ENCODE data around the gene TMEM219.

GRCh38 chr16:30000735-30001631 lies 39.1 kb downstream of the TMEM219 start:
- TF ChIP-seq CTCF (conservative IDR thresholded peaks at IDR 0.05; ENCODE audit: low read length) (no peak), EZH2phosphoT487 (IDR thresholded peaks at IDR 0.05; ENCODE audit: borderline replicate concordance) (no peak)

Measured in Loucy (cell line).